Bone marrow (tissue), 2 donors: ENCODE data around the gene TIMM8A.
A peak's percentile ranks its signal among the peaks of the same experiment; 100 is the strongest.

Source experiments
- DNase-seq, 2 donors: peaks; one replicate each; lab custom pipeline; 2025; lab: John Stamatoyannopoulos, UW

Gene TIMM8A, protein sequence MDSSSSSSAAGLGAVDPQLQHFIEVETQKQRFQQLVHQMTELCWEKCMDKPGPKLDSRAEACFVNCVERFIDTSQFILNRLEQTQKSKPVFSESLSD

GRCh38 chrX:101348452-101349192 is at the start of gene TIMM8A:
TSS of gene TIMM8A (minus strand) at chrX:101348742. CDS start at chrX:101348664, 78 bp downstream.
- peak; percentile 21 to 41 for DNase-seq

DNA sequence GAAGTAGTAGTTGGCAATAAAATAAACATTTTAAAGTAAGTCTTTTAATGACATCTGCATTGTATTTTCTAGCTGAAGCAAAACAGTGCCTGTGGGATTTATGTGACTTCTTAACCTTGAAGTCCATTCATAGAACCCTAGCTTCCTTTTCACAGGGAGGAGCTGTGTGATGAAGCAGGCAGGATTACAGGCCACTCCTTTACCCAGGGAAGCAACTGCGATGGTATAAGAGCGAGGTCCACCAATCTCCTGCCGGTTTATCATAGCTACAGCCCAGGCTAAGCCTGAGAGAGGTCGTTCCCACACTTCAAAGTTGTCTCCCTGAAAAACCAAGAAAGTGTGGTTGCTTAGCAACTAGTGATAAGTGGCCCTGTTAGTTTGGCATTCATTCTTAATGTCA is 49.2 kb upstream of the TIMM8A start:
- no peak for DNase-seq

DNA sequence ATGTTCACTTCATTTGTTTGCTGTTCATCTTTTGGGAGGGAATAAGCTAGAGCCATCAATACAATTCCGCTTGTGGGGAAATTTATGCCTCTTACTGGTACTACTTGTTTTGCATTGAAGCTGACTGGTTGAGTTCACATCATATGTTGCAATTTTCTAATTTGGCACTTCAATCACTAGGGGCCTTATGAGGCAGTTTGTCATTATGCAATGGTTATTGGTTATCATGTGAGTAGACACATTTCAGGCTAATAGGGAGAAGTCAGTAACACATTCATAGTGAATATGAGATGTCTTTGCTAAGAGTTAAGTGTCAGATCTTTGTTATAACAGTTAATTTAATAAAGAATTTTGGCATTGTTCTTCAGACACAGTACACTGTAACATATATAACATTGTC is 47.2 kb upstream of the TIMM8A start:
- no peak for DNase-seq

GRCh38 chrX:101394372-101394771 is 45.8 kb upstream of the TIMM8A start:
- DNase-seq, result no peak

- no peak for DNase-seq
Measured at GRCh38 chrX:101393530-101394305, 45.2 kb upstream of the TIMM8A start.

DNA sequence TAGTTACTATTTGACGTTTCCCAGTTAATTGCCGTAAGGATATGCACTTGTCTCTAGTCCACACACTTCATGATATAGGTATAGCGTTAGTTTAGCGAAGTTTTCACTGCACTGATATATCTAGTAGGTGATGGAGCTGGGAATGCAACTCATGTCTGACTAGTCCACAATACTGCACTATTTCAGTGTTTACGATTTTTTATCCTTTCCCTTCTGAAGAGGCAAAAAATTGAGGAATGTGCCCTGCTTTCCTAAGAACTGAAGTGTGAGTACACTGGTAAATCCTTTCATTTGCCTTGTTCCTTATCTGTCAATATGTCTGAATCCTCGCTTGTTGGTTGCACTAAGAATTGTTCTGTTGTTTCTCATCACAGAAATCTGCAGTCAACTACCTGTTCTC is 43.3 kb upstream of the TIMM8A start:
- DNase-seq, result no peak

- DNase-seq, result peak; percentile 12 to 85
Measured at GRCh38 chrX:101390664-101391525, 42.4 kb upstream of the TIMM8A start, which contains the start of gene RPL36A. TSS of gene RPL36A (plus strand) at chrX:101391011. CDS start at chrX:101391044, 33 bp downstream.

GRCh38 chrX:101388604-101389003 is 40.1 kb upstream of the TIMM8A start:
- no peak for DNase-seq

GRCh38 chrX:101386542-101386885 is 38.0 kb upstream of the TIMM8A start:
- DNase-seq, result no peak

DNA sequence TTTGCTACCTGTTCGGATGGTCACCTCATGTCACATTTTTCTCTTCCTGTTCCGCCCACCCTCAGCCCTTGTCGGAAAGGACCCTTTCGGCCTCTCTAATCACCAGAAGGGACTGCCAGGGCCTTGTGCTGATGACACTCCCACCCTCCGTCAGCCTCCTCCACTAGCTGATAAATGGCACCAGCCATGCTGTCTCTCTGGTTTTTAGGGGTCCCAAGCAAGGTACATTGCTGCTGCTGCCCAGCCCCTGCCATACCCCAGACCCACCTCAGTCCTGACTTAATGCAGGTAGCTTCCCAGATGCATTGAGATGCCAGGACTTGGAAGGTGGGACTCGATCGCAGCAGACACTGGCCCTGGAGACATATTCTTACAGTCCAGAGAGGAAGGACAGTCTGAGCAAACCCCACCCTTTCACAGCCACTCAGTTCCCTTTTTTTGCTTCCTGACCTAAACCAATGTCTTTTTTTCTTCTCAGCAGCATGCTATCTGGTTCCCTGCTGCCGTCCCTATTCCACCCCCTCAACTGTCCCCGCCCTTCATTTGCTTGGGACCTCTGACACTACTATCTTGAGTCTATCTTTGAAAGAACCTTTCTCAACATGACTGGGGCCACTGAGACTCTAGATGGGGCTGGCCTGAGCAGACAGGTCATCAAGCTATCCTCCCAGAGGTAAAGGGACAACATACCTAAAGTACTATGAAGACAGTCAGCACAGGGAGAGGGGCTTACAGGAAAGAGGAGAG is 37.4 kb upstream of the TIMM8A start, which contains the start of gene BTK:
Gene BTK, minus strand, starts transcription at position 397 of the 747 bp plus-strand sequence. CDS start 10,907 bp downstream, outside the sequence.
- DNase-seq, result peak; percentile 6 to 74

DNA sequence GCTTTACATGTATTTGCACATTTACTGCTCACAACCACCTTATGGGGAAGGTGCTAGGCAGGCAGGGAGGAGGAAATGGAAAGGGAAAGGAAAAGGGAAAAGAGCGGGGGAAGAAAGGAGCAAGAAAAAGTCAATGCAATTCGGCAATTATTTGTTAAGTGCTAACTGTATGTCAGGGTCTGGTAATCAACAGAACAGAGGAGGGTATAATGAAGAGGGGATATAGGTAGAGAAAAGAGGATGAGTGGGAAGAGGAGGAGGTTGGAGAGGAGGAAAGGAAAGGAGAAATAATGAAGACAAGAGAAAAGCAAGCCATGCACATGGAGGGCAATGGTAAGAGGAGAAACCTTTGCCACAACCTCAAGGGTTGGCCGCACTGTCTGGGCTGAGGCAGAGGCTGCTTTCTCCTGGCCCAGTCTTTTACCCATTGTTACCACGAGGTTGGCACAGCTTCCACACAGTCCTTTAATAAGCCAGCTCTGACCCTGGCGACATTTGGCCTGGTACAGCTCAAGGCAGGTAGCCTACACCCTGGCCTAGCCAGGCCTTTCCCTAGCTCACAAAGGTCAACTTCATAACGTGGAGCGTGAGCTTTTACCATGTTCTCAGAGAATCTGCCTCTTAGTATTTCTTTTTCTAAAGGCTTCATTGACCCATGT is 36.6 kb upstream of the TIMM8A start:
- DNase-seq, result no peak

GRCh38 chrX:101383679-101384205 is 35.2 kb upstream of the TIMM8A start:
- no peak for DNase-seq

DNA sequence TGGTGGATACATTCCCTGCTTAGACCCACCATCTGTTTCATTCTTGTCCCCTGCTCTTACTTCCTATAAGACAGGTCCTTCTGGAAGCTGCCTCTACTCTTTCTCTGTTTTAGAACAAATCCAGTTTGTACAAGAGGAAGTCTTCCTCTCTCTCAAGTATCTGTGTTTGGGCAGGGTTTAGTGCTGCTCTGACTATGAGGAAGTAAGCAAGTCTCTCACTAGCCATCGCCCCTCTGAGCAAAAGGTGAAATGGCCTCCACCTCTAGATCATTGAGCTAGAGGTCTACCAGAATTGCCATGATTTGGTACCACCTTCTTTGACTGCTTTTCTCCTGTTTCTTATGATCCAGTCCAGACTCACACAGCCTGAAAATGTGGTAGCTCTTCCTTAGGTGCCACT is 29.0 kb upstream of the TIMM8A start:
- no peak for DNase-seq

- DNase-seq, result no peak
Measured at GRCh38 chrX:101370888-101371504, 22.5 kb upstream of the TIMM8A start.

GRCh38 chrX:101369687-101370086 is 21.1 kb upstream of the TIMM8A start:
- DNase-seq, result no peak

DNA sequence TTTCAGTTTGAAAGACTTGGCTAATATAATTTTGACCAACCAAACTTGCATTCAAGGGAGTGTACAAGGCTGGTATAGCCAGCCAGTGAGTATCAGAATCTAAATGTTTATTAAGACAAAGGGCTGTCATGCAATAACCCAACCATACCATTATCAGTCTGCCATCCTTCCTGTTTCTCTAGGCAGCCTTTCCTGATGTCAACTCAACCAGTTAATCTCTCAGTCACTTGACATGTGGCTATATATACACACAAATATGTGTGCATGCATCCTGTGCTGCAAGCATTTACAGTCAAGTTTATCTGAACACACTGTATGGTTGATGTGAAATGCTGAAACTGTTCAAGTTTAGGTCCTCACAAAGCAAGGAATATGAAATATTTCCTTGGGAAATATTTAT is 20.3 kb upstream of the TIMM8A start:
- DNase-seq, result peak in 1 of 2 donors; percentile 84

DNA sequence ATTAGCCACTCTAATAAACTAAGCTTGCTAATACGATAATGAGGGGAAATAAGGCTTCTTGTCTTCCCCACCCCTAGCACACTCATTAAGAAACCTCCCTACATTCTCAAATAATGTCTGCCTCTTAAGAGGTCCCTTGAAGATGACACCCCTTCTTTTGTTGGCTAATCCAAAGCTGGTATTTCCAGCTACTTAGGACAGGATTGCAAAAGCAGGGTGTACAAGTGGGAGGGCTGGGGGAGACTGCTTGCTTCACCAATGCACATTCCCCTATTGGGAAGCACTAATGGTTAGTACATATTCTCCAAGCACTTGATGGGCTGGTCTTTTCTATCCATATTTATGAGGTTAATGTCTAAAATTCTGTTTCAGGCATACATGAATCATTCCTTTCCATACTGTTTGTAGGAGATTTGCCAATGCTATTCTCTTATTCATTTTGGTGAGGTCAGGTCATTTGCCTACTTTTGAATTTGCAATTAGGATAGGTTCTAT is 16.8 kb upstream of the TIMM8A start:
- no peak for DNase-seq

GRCh38 chrX:101362757-101363156 is 14.2 kb upstream of the TIMM8A start:
- no peak for DNase-seq

- no peak for DNase-seq
Measured at GRCh38 chrX:101362116-101362515, 13.6 kb upstream of the TIMM8A start.

DNA sequence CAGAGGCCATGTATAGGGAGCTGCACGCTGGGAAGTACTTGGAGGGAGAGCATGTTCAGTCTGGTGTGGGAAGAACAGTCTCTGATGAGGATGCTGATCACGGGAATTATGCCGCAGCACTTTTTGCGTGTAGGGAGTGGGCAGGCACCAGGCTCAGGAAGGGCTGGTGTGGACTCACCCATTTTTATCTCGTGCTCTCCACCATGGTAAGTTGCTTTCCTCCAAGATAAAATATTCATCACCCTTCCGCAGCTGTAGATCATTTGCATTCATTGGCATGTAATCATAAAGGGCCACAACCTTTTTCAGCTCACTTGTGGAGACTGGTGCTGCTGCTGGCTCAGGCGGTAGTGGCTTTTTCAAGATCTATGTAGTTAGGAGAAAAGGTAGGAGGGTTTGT is 11.8 kb upstream of the TIMM8A start:
- no peak for DNase-seq
